D721Med (cell line): Measurements from ENCODE around the gene MAP3K8.
"Not testable (repeated sequence)": the region's sequence is repeated elsewhere in the genome, so short reads cannot be mapped to it uniquely, and the experiment has no call there.

ENCODE experiments used
- DNase-seq: peaks from one replicate; pipeline ENCODE4 v3.0.0; 2011; ENCODE audit warnings: low spot score; ENCODE audit not compliant: insufficient read length
- FAIRE-seq: peaks from 2 replicates; lab custom pipeline; 2011; peaks lifted over from hg19 to GRCh38; lab: Jason Lieb, UNC
- TF ChIP-seq, protein P1 (sequence below): IDR thresholded peaks from 2 replicates; pipeline ENCODE4 v1.5.1; 2012; ENCODE audit warnings: mild to moderate bottlenecking, control low read depth; ENCODE audit not compliant: insufficient read depth; ENCODE audit errors: missing control alignments

The MAP3K8 gene

DNA sequence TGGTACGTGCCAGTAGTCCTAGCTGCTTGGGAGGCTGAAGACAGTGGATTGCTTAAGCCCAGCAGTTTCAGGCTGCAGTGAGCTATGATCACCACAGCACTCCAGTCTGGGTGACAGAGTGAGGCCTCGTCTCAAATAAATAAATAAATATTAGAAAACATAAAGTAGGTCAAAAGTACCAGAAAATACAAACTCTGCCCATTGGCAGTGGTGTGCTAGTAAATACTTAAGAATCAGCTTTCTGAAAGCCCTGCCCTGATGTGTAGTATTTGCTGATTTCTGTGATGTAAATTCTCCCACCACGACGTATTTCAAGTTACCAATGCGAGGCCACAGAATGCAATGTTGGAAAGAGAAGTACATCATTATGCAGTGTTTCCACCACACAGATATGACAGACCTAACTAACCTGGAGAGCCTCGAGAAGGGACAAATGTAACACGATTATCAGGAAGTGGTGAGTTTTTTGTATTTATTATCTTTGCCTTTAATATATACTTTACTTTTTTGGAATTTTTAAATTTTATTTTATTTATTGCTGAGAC, 11.8 kb upstream of the MAP3K8 start:
- TF ChIP-seq, protein P1, sequence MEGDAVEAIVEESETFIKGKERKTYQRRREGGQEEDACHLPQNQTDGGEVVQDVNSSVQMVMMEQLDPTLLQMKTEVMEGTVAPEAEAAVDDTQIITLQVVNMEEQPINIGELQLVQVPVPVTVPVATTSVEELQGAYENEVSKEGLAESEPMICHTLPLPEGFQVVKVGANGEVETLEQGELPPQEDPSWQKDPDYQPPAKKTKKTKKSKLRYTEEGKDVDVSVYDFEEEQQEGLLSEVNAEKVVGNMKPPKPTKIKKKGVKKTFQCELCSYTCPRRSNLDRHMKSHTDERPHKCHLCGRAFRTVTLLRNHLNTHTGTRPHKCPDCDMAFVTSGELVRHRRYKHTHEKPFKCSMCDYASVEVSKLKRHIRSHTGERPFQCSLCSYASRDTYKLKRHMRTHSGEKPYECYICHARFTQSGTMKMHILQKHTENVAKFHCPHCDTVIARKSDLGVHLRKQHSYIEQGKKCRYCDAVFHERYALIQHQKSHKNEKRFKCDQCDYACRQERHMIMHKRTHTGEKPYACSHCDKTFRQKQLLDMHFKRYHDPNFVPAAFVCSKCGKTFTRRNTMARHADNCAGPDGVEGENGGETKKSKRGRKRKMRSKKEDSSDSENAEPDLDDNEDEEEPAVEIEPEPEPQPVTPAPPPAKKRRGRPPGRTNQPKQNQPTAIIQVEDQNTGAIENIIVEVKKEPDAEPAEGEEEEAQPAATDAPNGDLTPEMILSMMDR = no peak
- DNase-seq (no peak), FAIRE-seq (no peak)

DNA sequence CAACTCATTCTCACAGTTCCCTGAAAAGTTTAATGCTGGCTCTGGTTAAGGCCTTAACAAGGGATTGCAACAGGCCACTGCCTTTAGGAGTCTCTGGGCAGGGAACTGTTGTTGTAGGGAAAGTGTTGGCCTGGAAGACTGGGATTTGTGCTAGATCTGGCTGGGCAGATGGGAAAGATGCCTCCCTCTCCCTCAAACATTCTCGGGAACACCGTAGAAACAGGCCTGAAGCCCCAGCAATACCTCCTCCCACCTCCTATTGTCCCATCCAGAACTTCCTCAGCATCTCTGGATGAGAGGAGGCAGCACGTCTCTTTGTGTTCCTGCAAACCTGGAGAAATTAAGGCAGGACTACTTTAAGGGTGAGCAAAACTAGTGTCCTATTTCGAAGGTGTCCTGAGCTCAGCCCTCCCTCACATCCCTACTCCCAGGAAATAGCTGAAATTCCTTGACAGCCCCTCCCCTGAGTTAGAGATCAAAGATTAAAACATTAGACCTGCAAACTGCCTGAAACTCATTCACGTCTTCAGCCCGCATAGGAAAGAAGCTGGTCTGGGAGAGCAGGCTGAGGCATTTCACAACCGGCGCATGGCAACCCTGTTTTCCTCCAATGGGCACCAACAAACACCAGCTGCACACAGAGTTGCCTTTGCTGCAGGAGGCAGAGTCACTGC, 10.9 kb upstream of the MAP3K8 start:
- FAIRE-seq = no peak
- TF ChIP-seq, protein P1 = no peak
- DNase-seq = no peak

DNA sequence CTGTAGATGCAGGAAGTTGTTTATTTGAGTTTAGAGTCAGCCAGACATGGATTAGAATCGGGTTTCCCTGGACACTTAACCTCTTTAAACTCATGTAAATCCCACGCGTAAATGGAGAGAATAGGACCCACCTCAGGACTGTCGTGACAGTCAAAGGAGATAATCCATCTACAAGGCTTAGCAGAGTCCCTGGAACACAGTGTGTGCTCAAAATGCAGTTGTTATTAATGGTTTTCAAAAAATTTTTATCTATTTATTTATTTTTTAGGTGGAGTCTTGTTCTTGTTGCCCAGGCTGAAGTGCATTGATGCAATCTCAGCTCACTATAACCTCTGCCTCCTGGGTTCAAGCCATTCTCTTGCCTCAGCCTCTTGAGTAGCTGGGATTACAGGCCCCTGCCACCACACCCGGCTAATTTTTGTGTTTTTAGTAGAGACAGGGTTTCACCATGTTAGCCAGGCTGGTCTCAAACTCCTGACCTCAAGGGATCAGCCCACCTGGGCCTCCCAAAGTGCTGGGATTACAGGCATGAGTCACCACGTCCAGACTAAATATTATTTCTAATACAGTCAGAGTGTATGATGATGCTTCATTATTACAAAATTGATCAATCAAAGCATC, 10.2 kb upstream of the MAP3K8 start:
- not testable (repeated sequence) for FAIRE-seq, DNase-seq

DNA sequence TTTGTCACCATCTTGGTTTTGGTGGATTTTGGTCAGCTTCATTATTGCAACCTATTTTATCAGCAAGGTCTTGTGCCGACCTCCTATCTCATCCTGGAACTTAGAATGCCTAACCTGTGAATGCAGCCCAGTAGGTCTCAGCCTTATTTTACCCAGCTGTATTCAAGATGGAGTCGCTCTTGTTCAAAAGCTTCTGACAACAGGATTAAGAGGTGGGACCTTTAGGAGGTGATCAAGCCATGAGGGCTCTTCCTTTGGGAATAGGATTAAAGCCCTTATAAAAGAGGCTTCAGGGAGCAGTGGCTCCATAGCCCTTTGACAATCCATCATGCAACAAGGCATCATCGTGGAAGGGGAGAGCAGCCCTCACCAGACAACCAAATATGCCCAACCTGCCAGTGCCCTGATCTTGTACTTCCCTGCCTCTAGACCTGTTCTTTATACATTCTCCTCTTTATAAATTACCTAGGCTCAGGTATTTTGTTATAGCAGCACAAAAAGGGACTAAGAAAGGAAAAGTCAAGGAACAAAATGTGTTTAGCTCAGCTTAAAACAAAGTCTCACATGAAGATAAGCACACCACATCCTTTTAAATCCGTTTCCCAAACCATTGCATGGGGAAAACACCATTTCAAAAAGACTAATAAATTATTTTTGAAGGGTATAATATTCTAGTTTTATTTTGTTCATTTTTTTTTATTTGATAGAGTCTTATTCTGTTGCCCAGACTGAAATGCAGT, 8.5 kb upstream of the MAP3K8 start:
- DNase-seq (no peak), FAIRE-seq (no peak)
- TF ChIP-seq, protein P1 = no peak

DNA sequence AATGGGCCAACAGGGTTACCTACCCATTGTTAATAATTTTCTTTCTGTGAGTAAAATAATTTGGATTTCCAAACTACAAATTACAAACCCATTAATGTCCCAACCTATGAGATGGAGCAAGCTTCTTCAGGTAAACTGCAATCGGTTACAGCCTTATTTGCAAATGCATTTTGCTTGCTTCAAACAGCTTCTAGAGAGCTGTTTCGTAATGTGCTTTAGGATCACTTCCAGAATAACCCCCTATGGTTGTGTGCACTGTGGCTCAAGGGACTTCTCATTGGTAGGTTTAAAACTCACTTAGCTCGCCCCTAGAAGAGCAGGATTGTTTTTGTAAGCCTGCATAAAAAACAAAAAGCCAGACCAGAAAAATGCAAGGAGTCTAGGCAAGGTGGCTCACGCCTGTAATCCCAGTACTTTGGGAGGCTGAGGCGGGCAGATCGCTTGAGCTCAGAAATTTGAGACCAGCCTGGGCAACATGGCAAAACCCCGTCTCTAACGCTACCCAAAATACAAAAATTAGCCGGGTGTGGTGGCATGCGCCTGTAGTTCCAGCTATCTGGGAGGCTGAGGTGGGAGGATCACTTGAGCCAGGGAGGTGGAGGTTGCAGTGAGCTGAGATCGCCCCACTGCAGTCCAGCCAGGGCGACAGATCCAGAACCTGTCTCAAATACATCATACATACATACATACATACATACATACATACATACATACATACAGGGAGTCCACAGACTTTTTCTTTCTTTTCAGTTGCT, 3.3 kb upstream of the MAP3K8 start:
- TF ChIP-seq, protein P1 = no peak
- FAIRE-seq = no peak
- DNase-seq = no peak

DNA sequence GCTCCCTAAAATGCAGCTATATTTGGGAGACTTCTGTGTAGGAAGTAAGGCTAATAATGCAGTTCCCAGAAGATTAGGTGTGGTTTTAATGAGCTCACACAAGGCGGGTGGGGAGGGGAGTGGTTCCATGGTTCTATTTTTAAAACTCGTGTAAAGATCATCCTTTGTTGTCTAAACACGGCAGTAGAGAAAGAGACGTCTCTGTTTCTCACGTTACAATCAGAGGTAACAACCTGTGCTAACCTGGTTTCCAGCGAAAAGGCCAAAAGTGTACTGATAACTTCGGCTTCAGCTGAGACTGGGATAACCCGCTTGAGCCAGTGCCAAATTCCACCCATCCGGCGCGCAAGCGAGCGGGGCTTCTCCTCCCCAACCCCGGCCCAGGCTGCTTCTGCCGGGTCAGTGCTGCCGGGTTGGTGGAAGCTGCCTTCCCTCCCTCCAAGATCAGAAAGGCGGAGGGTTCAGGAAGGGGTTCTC, 2.5 kb upstream of the MAP3K8 start:
- no peak for FAIRE-seq
- TF ChIP-seq, protein P1 = no peak
- DNase-seq = no peak

DNA sequence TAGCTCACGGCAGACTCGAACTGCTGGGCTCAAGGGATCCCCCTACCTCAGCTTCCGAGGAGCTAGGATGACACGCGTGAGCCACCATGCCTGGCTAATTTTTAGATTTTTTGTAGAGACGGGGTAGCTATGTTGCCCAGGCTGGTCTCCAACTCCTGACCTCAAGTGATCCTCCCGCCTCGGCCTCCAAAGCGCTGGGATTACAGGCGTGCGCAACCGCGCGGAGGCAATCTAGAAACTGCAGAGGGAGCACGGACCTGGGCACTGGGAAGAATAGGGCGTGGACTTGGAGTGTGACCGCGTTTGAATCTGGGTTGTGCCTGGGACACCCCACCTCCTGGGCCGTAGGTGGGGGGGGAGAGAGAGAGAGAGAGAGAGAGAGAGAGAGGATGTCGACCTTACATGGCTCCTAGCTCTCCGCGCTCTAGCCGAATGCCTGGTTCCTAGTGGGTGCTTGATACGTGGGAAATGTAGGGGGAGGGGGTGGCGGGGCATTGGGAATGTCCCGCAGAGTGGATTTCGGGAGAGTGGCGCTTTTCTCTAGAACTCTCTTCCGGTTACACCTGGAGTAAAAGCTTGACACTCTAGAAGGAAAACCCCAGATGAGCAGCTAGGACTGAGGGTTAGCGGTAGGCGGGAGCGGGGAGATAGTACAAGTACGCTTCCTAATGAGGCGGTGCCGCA, 1.2 kb upstream of the MAP3K8 start:
- TF ChIP-seq, protein P1 = no peak
- DNase-seq = no peak
- no peak for FAIRE-seq
